Lower lobe of right lung (tissue), 2 donors: ENCODE data around the gene COL8A1. TPM values are rescaled to one million over a fixed set of nuclear protein-coding genes. Genes with fewer than 3 reads are reported as not detected.
A peak's percentile ranks its signal among the peaks of the same experiment; 100 is the strongest.

Source experiments
- ATAC-seq, 2 donors: fragments of 200-7000 bp; cut with Tn5 transposase; one replicate each; pipeline ENCODE4 v1.9.1; 2020 to 2022; ENCODE audit warnings: mild to moderate bottlenecking in 2 of 2, moderate library complexity in 2 of 2
- DNase-seq: peaks from one replicate; pipeline ENCODE4 v3.0.0-alpha.2; 2020
- H3K27ac ChIP-seq: fragments of 200-600 bp; one replicate; pipeline ENCODE4 v1.8.0; 2022
- H3K27me3 ChIP-seq: fragments of 200-600 bp; one replicate; pipeline ENCODE4 v1.8.0; 2022; ENCODE audit warnings: low read depth
- H3K36me3 ChIP-seq: fragments of 200-600 bp; one replicate; pipeline ENCODE4 v1.8.0; 2022; ENCODE audit warnings: mild to moderate bottlenecking
- H3K4me1 ChIP-seq: fragments of 200-600 bp; one replicate; pipeline ENCODE4 v1.8.0; 2022
- H3K4me3 ChIP-seq: fragments of 200-600 bp; one replicate; pipeline ENCODE4 v1.8.0; 2022; ENCODE audit warnings: mild to moderate bottlenecking
- H3K9me3 ChIP-seq: fragments of 200-600 bp; one replicate; pipeline ENCODE4 v1.8.0; 2022
- CTCF ChIP-seq: fragments of 200-600 bp; IDR thresholded peaks from one replicate; pipeline ENCODE4 v1.8.0; 2022; ENCODE audit warnings: antibody characterized with exemption, mild to moderate bottlenecking
- intact Hi-C: fragments of 100-400 bp; cut with DNase I; formaldehyde crosslinking; loops from one replicate; pipeline ENCODE4 v1.11.0; 2022
- total RNA-seq: library from RNA; stranded (reverse); fragmentation: NEBNext Ultra II Directional; extraction: Animal tissue kit (Norgen Biotek cat#: 25700); gene quantifications from one replicate; pipeline ENCODE4 v1.2.1, GENCODE V29; 2021
- donor health status: DM: no; HTN: yes; CAD: no; lungs with severe emphysema.

Gene COL8A1
- total RNA-seq, 1 donor from 2014 or later = 56.1 TPM

DNA sequence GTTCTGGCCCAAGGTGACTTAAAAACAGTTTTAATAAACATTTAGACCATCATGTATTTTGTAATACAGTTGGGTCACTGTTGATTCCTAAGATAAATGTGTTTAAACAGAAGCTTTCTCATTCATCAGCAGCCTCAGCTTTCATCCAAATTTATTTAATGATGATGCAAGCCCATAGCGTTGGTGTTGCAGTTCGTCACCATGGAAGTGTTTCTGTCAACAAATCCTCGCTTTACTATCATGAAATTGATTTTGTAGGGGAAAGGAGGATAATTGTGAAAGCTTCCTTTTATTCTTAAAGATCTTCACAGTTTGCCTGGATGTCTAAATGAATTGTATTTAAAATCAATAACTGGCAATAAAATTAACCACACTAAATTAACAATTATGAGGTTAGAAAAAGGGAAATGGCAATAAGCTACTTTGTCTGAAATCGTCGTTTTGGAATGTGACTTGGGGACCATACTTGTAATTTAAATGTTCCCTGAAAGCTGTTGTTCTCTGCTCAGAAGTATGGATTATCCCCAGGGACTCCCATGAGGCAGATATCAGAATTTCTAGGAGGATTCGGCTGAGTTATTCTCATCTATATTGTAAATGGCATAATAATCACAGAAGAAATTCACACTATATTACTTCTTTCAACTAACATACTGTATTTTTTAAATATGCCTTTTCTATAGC lies 208.2 kb downstream of the COL8A1 start:
- Histone ChIP-seq H3K9me3 (no peaks in the 10 kb centered on the region), H3K4me3 (no peak overlapping the region), H3K4me1 (peaks cover 33% of the 10 kb centered on the region), H3K27ac (peak overlapping the region; percentile 73), H3K27me3 (no peaks in the 10 kb centered on the region), H3K36me3 (peaks cover 7% of the 10 kb centered on the region)
- DNase-seq (no peak), ATAC-seq (peak; percentile 59 to 64)
- intact Hi-C loops = loop anchor here (10.0 kb wide), 1 partner anchor 408 kb away; no protein-coding TSS in a partner anchor
- no peak for TF ChIP-seq CTCF

- H3K9me3 ChIP-seq = no peaks in the 10 kb centered on the region
- TF ChIP-seq CTCF = no peak
- H3K27ac ChIP-seq = no peak overlapping the region
- no peaks in the 10 kb centered on the region for H3K27me3 ChIP-seq
- peaks cover 28% of the 10 kb centered on the region for H3K4me1 ChIP-seq
- intact Hi-C loops = loop anchor here (10.0 kb wide), 1 partner anchor 406 kb away; no protein-coding TSS in a partner anchor
- ATAC-seq = no peak
- no peak for DNase-seq
- H3K4me3 ChIP-seq = no peak overlapping the region
- H3K36me3 ChIP-seq = peaks cover 7% of the 10 kb centered on the region
Measured at GRCh38 chr3:99848433-99848832, 210.0 kb downstream of the COL8A1 start.

Other genes starting within 250 kb of the COL8A1 start
- gene CMSS1, start 179.3 kb downstream of the COL8A1 start, total RNA-seq = 17.3 TPM